Measurements from ENCODE around the gene PROSER3.

Gene PROSER3

DNA sequence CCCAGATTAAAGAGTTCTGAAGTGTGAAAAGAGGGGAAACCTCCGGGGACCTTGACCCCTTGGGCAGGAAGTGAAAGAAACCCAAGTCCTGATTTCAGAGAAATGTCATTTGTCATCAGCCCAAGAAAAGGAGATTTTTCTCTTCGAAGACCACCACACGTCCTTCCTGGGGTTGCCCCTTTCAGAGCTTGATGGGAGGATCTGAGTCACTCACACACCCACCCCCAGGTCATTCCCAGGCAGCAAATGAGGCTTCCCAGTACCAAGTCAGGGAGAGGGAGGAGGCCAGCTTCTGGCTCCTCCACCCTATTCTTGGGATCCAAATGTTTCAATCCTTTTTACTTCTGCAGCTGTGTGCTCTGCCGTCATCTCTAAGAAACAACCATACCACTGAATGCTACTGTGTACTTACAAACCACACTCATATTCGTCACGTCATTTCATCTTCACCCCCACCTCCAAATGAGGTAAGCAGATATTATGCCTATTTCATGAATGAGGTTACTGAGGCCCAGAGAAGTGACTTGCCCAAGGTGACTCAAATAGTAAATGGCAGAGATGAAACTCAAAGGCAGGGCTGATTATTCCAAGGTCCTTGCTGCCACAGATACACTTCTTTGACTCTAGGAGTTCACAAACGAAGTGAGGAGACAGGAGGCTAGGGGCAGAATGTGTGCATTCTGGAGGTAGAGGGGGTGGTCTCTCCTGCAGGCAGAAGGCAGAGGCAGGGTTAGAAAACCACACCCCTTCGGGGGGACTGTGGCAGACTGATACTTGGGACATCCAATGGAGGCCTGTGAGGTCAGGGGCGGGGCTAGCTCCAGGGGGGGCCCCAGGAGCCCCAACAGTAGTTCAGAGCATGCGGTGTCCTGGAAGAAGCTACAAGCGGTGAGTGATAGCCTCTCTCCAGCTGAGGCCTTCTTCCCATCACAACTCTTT, 45.1 kb upstream of the PROSER3 start:
- H3K4ac ChIP-seq (ENCODE audit: low read depth in 1 of 2, low read length in 2 of 2), result no peak overlapping the region
- no peak overlapping the region for H2AK5ac ChIP-seq (ENCODE audit: low read length, severe bottlenecking)
- no peak overlapping the region for H4K91ac ChIP-seq (ENCODE audit: low read length)
- no peak overlapping the region for H3K18ac ChIP-seq (ENCODE audit: low read depth in 1 of 2, low read length in 2 of 2)
- no peak overlapping the region for H3K23ac ChIP-seq (ENCODE audit: low read length in 2 of 2)
- H4K8ac ChIP-seq (ENCODE audit: low read length), result no peak overlapping the region
- H2BK120ac ChIP-seq (ENCODE audit: low read depth, low read length), result no peak overlapping the region
- peaks cover 12% of the 10 kb centered on the region for H3K4me1 ChIP-seq (ENCODE audit: control insufficient read depth, insufficient read depth, low read depth, low read length)
- H3K36me3 ChIP-seq (ENCODE audit: control insufficient read depth in 1 of 2, insufficient read depth in 2 of 2, low read depth in 1 of 2, low read length in 2 of 2), result no peaks in the 10 kb centered on the region
- H2BK12ac ChIP-seq (ENCODE audit: low read length in 2 of 2), result no peak overlapping the region
- H2BK5ac ChIP-seq (ENCODE audit: low read depth, low read length, poor library complexity, severe bottlenecking), result no peak overlapping the region
- no peak overlapping the region for H3K9ac ChIP-seq (ENCODE audit: low read length)
- no peak overlapping the region for H3K4me3 ChIP-seq (ENCODE audit: insufficient read depth in 1 of 2, low read depth in 1 of 2, low read length in 2 of 2)
- no peaks in the 10 kb centered on the region for H3K9me3 ChIP-seq (ENCODE audit: control insufficient read depth, low read length)
- DNase-seq, result no peak
- no peak overlapping the region for H3K4me2 ChIP-seq (ENCODE audit: low read length, poor library complexity, severe bottlenecking)
- no peak overlapping the region for H3K27ac ChIP-seq (ENCODE audit: low read length, poor library complexity, severe bottlenecking)
- no peak overlapping the region for H2AFZ ChIP-seq (ENCODE audit: low read depth, low read length)
- no peak overlapping the region for H2BK15ac ChIP-seq (ENCODE audit: low read depth, poor library complexity, severe bottlenecking)
- no peak overlapping the region for H3K14ac ChIP-seq (ENCODE audit: low read length in 2 of 2)
- H3K79me1 ChIP-seq (replicated peaks; ENCODE audit: low read length, poor library complexity, severe bottlenecking), result peaks cover 14% of the 10 kb centered on the region
- 74% methylated on average over 11 of the region's 11 CpGs for WGBS
- peaks cover 0 to 33% of the 10 kb centered on the region in 2 experiments for H3K27me3 ChIP-seq (ENCODE audit: control insufficient read depth in 1 of 2, insufficient read depth in 1 of 2, low read length in 2 of 2)

DNA sequence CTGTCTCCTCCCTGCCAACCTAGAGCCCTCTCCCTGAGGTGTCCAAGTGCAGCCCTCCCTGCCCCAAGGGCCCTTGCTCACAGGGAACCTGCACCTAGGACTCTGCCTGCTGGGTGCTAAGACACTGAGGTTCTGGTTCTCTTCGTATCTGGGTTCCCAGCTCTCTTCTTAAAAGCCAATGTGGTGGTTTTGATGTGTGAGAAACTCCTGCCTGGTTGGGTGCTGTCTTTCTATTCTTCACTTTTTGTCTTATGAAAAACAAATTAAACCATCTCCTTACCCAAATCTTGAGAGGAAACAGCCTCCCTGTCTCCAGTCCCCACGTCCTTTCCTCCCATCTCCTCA, 44.5 kb upstream of the PROSER3 start:
- Histone ChIP-seq H3K23ac (ENCODE audit: low read length in 2 of 2) (no peak overlapping the region), H2AFZ (ENCODE audit: low read depth, low read length) (no peak overlapping the region), H3K79me1 (replicated peaks; ENCODE audit: low read length, poor library complexity, severe bottlenecking) (peaks cover 14% of the 10 kb centered on the region), H3K4me2 (ENCODE audit: low read length, poor library complexity, severe bottlenecking) (no peak overlapping the region), H3K27ac (ENCODE audit: low read length, poor library complexity, severe bottlenecking) (no peak overlapping the region), H2AK5ac (ENCODE audit: low read length, severe bottlenecking) (no peak overlapping the region), H3K18ac (ENCODE audit: low read depth in 1 of 2, low read length in 2 of 2) (no peak overlapping the region), H2BK120ac (ENCODE audit: low read depth, low read length) (no peak overlapping the region), H3K14ac (ENCODE audit: low read length in 2 of 2) (no peak overlapping the region), H3K4ac (ENCODE audit: low read depth in 1 of 2, low read length in 2 of 2) (no peak overlapping the region), H3K9ac (ENCODE audit: low read length) (no peak overlapping the region), H2BK12ac (ENCODE audit: low read length in 2 of 2) (no peak overlapping the region), H2BK15ac (ENCODE audit: low read depth, poor library complexity, severe bottlenecking) (no peak overlapping the region), H3K4me3 (ENCODE audit: insufficient read depth in 1 of 2, low read depth in 1 of 2, low read length in 2 of 2) (no peak overlapping the region), H4K91ac (ENCODE audit: low read length) (no peak overlapping the region), H3K9me3 (ENCODE audit: control insufficient read depth, low read length) (no peaks in the 10 kb centered on the region), H3K4me1 (ENCODE audit: control insufficient read depth, insufficient read depth, low read depth, low read length) (peaks cover 12% of the 10 kb centered on the region), H3K36me3 (ENCODE audit: control insufficient read depth in 1 of 2, insufficient read depth in 2 of 2, low read depth in 1 of 2, low read length in 2 of 2) (no peaks in the 10 kb centered on the region), H3K27me3 (ENCODE audit: control insufficient read depth in 1 of 2, insufficient read depth in 1 of 2, low read length in 2 of 2) (peaks cover 0 to 30% of the 10 kb centered on the region in 2 experiments), H2BK5ac (ENCODE audit: low read depth, low read length, poor library complexity, severe bottlenecking) (no peak overlapping the region), H4K8ac (ENCODE audit: low read length) (no peak overlapping the region)
- DNase-seq, result no peak
- WGBS, result 53% methylated on average over 1 of the region's 2 CpGs

- peaks cover 0 to 30% of the 10 kb centered on the region in 2 experiments for H3K27me3 ChIP-seq (ENCODE audit: control insufficient read depth in 1 of 2, insufficient read depth in 1 of 2, low read length in 2 of 2)
- H2BK120ac ChIP-seq (ENCODE audit: low read depth, low read length), result no peak overlapping the region
- no peak overlapping the region for H4K91ac ChIP-seq (ENCODE audit: low read length)
- H3K14ac ChIP-seq (ENCODE audit: low read length in 2 of 2), result no peak overlapping the region
- H3K79me1 ChIP-seq (replicated peaks; ENCODE audit: low read length, poor library complexity, severe bottlenecking), result peaks cover 14% of the 10 kb centered on the region
- H3K27ac ChIP-seq (ENCODE audit: low read length, poor library complexity, severe bottlenecking), result no peak overlapping the region
- H3K4ac ChIP-seq (ENCODE audit: low read depth in 1 of 2, low read length in 2 of 2), result no peak overlapping the region
- no peak overlapping the region for H3K18ac ChIP-seq (ENCODE audit: low read depth in 1 of 2, low read length in 2 of 2)
- no peak overlapping the region for H2AFZ ChIP-seq (ENCODE audit: low read depth, low read length)
- no peak overlapping the region for H2AK5ac ChIP-seq (ENCODE audit: low read length, severe bottlenecking)
- no peak overlapping the region for H2BK12ac ChIP-seq (ENCODE audit: low read length in 2 of 2)
- WGBS, result 90% methylated on average over 12 of the region's 12 CpGs
- H3K36me3 ChIP-seq (ENCODE audit: control insufficient read depth in 1 of 2, insufficient read depth in 2 of 2, low read depth in 1 of 2, low read length in 2 of 2), result no peaks in the 10 kb centered on the region
- H2BK15ac ChIP-seq (ENCODE audit: low read depth, poor library complexity, severe bottlenecking), result no peak overlapping the region
- no peak overlapping the region for H3K4me3 ChIP-seq (ENCODE audit: insufficient read depth in 1 of 2, low read depth in 1 of 2, low read length in 2 of 2)
- H3K23ac ChIP-seq (ENCODE audit: low read length in 2 of 2), result no peak overlapping the region
- no peak for DNase-seq
- peaks cover 14% of the 10 kb centered on the region for H3K4me1 ChIP-seq (ENCODE audit: control insufficient read depth, insufficient read depth, low read depth, low read length)
- no peak overlapping the region for H2BK5ac ChIP-seq (ENCODE audit: low read depth, low read length, poor library complexity, severe bottlenecking)
- H3K9ac ChIP-seq (ENCODE audit: low read length), result no peak overlapping the region
- H3K4me2 ChIP-seq (ENCODE audit: low read length, poor library complexity, severe bottlenecking), result no peak overlapping the region
- no peaks in the 10 kb centered on the region for H3K9me3 ChIP-seq (ENCODE audit: control insufficient read depth, low read length)
- no peak overlapping the region for H4K8ac ChIP-seq (ENCODE audit: low read length)
Measured at GRCh38 chr19:35713904-35714495, 44.0 kb upstream of the PROSER3 start.

DNA sequence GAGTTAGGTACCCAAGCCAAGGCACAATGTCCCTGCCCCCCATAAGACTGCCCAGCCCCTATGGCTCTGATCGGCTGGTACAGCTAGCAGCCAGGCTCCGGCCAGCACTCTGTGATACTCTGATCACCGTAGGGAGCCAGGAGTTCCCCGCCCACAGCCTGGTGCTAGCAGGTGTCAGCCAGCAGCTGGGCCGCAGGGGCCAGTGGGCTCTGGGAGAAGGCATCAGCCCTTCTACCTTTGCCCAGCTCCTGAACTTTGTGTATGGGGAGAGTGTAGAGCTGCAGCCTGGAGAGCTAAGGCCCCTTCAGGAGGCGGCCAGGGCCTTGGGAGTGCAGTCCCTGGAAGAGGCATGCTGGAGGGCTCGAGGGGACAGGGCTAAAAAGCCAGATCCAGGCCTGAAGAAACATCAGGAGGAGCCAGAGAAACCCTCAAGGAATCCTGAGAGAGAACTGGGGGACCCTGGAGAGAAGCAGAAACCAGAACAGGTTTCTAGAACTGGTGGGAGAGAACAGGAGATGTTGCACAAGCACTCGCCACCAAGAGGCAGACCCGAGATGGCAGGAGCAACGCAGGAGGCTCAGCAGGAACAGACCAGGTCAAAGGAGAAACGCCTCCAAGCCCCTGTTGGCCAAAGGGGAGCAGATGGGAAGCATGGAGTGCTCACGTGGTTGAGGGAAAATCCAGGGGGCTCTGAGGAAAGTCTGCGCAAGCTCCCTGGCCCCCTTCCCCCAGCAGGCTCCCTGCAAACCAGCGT, 43.2 kb upstream of the PROSER3 start:
- no peak overlapping the region for H3K18ac ChIP-seq (ENCODE audit: low read depth in 1 of 2, low read length in 2 of 2)
- H3K14ac ChIP-seq (ENCODE audit: low read length in 2 of 2), result no peak overlapping the region
- H2BK12ac ChIP-seq (ENCODE audit: low read length in 2 of 2), result no peak overlapping the region
- H3K9ac ChIP-seq (ENCODE audit: low read length), result no peak overlapping the region
- H3K4ac ChIP-seq (ENCODE audit: low read depth in 1 of 2, low read length in 2 of 2), result no peak overlapping the region
- H3K4me3 ChIP-seq (ENCODE audit: insufficient read depth in 1 of 2, low read depth in 1 of 2, low read length in 2 of 2), result no peak overlapping the region
- H3K9me3 ChIP-seq (ENCODE audit: control insufficient read depth, low read length), result no peaks in the 10 kb centered on the region
- no peak overlapping the region for H3K27ac ChIP-seq (ENCODE audit: low read length, poor library complexity, severe bottlenecking)
- H3K4me2 ChIP-seq (ENCODE audit: low read length, poor library complexity, severe bottlenecking), result no peak overlapping the region
- peaks cover 0 to 3% of the 10 kb centered on the region in 2 experiments for H3K36me3 ChIP-seq (ENCODE audit: control insufficient read depth in 1 of 2, insufficient read depth in 2 of 2, low read depth in 1 of 2, low read length in 2 of 2)
- no peak overlapping the region for H4K91ac ChIP-seq (ENCODE audit: low read length)
- no peak overlapping the region for H2BK5ac ChIP-seq (ENCODE audit: low read depth, low read length, poor library complexity, severe bottlenecking)
- WGBS, result 63% methylated on average over 14 of the region's 14 CpGs
- no peak overlapping the region for H2AK5ac ChIP-seq (ENCODE audit: low read length, severe bottlenecking)
- peaks cover 0 to 30% of the 10 kb centered on the region in 2 experiments for H3K27me3 ChIP-seq (ENCODE audit: control insufficient read depth in 1 of 2, insufficient read depth in 1 of 2, low read length in 2 of 2)
- H2BK120ac ChIP-seq (ENCODE audit: low read depth, low read length), result no peak overlapping the region
- peaks cover 14% of the 10 kb centered on the region for H3K79me1 ChIP-seq (replicated peaks; ENCODE audit: low read length, poor library complexity, severe bottlenecking)
- H2BK15ac ChIP-seq (ENCODE audit: low read depth, poor library complexity, severe bottlenecking), result no peak overlapping the region
- no peak for DNase-seq
- no peak overlapping the region for H3K23ac ChIP-seq (ENCODE audit: low read length in 2 of 2)
- H2AFZ ChIP-seq (ENCODE audit: low read depth, low read length), result no peak overlapping the region
- H3K4me1 ChIP-seq (ENCODE audit: control insufficient read depth, insufficient read depth, low read depth, low read length), result peaks cover 22% of the 10 kb centered on the region
- H4K8ac ChIP-seq (ENCODE audit: low read length), result no peak overlapping the region

Data from mesenchymal stem cell (in vitro differentiated cells and primary cell).